Measurements from ENCODE around the gene SCAF1. TPM values are rescaled to one million over a fixed set of nuclear protein-coding genes. Genes with fewer than 3 reads are reported as not detected.

The SCAF1 gene
- total and polyA plus RNA-seq, 2 donors (not counting 1 experiment from before 2014, with no cell fraction given): 17.1 to 68.3 TPM

DNA sequence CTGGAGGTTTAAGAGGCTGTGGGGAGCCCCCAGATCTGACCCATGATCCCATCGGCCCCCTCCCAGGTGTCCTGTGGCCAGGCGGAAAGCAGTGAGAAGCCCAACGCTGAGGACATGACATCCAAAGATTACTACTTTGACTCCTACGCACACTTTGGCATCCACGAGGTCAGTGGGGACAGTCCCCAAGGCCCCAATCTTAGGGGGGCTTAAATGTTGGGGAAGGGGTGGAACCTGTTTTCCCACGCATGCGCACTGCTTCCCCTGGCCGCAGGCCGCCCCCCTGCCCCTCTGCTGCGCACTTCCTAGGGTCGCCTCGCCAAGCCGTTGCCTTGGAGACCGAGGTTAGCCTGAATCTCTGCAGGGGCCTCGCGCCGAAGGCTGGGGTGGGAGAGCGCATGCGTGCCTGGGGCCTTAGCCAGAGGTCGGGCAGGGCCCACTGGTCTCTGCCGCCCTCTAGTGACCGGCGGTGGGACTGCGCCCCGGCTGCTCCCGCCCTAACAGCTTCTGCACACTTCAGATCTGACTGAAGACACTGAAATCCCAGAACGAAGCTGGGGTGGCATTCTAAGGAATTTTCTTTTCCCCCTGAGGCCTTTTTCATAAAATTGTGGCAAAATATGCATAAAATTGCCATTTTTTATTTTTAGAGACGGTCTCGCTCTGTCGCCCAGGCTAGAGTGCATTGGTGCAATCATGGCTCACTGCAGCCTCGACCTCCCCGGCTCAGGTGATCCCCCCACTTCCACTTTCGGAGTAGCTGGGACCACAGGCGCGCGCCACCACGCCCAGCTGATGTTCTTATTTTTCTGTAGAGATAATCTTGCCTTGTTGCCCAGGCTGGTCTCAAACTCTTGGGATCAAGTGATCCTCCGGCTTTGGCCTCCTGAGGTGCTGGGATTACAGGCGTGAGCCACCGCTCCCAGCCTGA, 38.7 kb downstream of the SCAF1 start:
- Histone ChIP-seq H3K9ac (ENCODE audit: low read length) (no peak overlapping the region), H3K4me2 (replicated peaks; ENCODE audit: low read depth, low read length, poor library complexity, severe bottlenecking) (peak overlapping the region; percentile 48), H3K4me1 (ENCODE audit: control insufficient read depth in 2 of 2, insufficient read depth in 2 of 2, low read length in 2 of 2) (peaks cover 32 to 41% of the 10 kb centered on the region in 2 donors), H4K20me1 (ENCODE audit: control insufficient read depth, insufficient read depth, low read length, poor library complexity, severe bottlenecking) (peaks cover 78% of the 10 kb centered on the region), H3K79me2 (ENCODE audit: control insufficient read depth, insufficient read depth, low read length) (peaks cover 61% of the 10 kb centered on the region), H3K4me3 (ENCODE audit: control extremely low read depth in 1 of 5, extremely low read depth in 1 of 5, insufficient read depth in 1 of 5, low read depth in 2 of 5, low read length in 4 of 5) (no peak overlapping the region), H3K9me3 (ENCODE audit: control extremely low read depth in 1 of 3, control insufficient read depth in 2 of 3, insufficient read depth in 1 of 3, low read length in 2 of 3) (peaks cover 0 to 5% (median 0%) of the 10 kb centered on the region in 3 donors), H3K27me3 (replicated peaks in 1 of 4; ENCODE audit: control extremely low read depth in 1 of 4, control insufficient read depth in 3 of 4, insufficient read depth in 4 of 4, low read length in 3 of 4) (no peaks in the 10 kb centered on the region), H3K36me3 (replicated peaks in 1 of 2; ENCODE audit: control extremely low read depth in 1 of 2, control insufficient read depth in 1 of 2, extremely low read depth in 1 of 2, insufficient read depth in 2 of 2, low read length in 1 of 2) (peaks cover 0 to 48% of the 10 kb centered on the region in 2 experiments), H2AFZ (ENCODE audit: insufficient read depth, low read depth, low read length, poor library complexity, severe bottlenecking) (no peak overlapping the region), H3K27ac (ENCODE audit: low read length in 2 of 2) (peak overlapping the region; percentile 41 to 93)
- Mint-ChIP-seq H3K27ac (peak overlapping the region; percentile 70), H3K9me3 (ENCODE audit: insufficient read depth) (no peaks in the 10 kb centered on the region), H3K27me3 (no peaks in the 10 kb centered on the region), H3K4me1 (peaks cover 42% of the 10 kb centered on the region), H3K4me3 (peak overlapping the region; percentile 52)
- TF ChIP-seq, protein P1, sequence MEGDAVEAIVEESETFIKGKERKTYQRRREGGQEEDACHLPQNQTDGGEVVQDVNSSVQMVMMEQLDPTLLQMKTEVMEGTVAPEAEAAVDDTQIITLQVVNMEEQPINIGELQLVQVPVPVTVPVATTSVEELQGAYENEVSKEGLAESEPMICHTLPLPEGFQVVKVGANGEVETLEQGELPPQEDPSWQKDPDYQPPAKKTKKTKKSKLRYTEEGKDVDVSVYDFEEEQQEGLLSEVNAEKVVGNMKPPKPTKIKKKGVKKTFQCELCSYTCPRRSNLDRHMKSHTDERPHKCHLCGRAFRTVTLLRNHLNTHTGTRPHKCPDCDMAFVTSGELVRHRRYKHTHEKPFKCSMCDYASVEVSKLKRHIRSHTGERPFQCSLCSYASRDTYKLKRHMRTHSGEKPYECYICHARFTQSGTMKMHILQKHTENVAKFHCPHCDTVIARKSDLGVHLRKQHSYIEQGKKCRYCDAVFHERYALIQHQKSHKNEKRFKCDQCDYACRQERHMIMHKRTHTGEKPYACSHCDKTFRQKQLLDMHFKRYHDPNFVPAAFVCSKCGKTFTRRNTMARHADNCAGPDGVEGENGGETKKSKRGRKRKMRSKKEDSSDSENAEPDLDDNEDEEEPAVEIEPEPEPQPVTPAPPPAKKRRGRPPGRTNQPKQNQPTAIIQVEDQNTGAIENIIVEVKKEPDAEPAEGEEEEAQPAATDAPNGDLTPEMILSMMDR (IDR thresholded peaks at IDR 0.05): peak; percentile 98
- no peak for TF ChIP-seq EZH2 (IDR thresholded peaks at IDR 0.05; ENCODE audit: borderline replicate concordance, insufficient read depth, low read depth, low read length, poor library complexity, severe bottlenecking)
- CTCF ChIA-PET: interaction anchor here (0.6 to 1.9 kb wide), 24 partner anchors 9 to 459 kb away, joined by 3 to 10 read pairs (median 4); partner anchors contain the start of genes CPT1C, FLT3LG, NOSIP and PRRG2
- DNase-seq (peak; percentile 93), ATAC-seq (ENCODE audit: low read depth) (peak; percentile 16)
- WGBS (ENCODE audit: insufficient coverage): 37% methylated on average over 36 of the region's 40 CpGs
- POLR2A ChIA-PET: interaction anchor here (0.6 to 0.9 kb wide), 4 partner anchors 15 to 472 kb away, joined by 3 to 6 read pairs (median 3); partner anchors contain the start of genes BCL2L12 and IRF3
- intact Hi-C loops (cut with micrococcal nuclease): loop anchor here (1.0 kb wide), 1 partner anchor 90 kb away; no protein-coding TSS in a partner anchor
